Thoracic aorta (tissue), 2 donors: ENCODE measurements around the gene TEDC2. TPM values are rescaled to one million over a fixed set of nuclear protein-coding genes. Genes with fewer than 3 reads are reported as not detected.

Experiments
- ATAC-seq: fragments of 150-250 bp; one replicate; pipeline ENCODE4 v1.8.0; 2017; ENCODE audit warnings: low read depth; ENCODE audit not compliant: insufficient number of reproducible peaks, low FRiP score
- DNase-seq: peaks from one replicate; pipeline ENCODE4 v3.0.0-alpha.2; 2020; ENCODE audit warnings: low spot score
- H3K27ac ChIP-seq, 2 donors: fragments of 200-600 bp; sonication (generic); 1 replicate in 1 of 2; 2 replicates in 1 of 2; pipeline ENCODE4 v1.5.1; 2016; ENCODE audit warnings: mild to moderate bottlenecking in 2 of 2, moderate library complexity in 2 of 2
- H3K27me3 ChIP-seq: fragments of 200-600 bp; sonication (generic); replicated peaks from 2 replicates; pipeline ENCODE4 v1.6.0; 2016; ENCODE audit warnings: mild to moderate bottlenecking; ENCODE audit not compliant: insufficient read depth
- H3K36me3 ChIP-seq: fragments of 200-600 bp; sonication (generic); one replicate; pipeline ENCODE4 v1.5.1; 2016
- H3K4me1 ChIP-seq, 2 donors: fragments of 200-600 bp; sonication (generic); 1 replicate in 1 of 2; 2 replicates in 1 of 2; pipeline versions ENCODE4 v1.5.1 to v1.6.0; 2016; ENCODE audit warnings: low read depth in 2 of 2, mild to moderate bottlenecking in 1 of 2; ENCODE audit not compliant: control insufficient read depth in 1 of 2
- H3K4me3 ChIP-seq: fragments of 200-600 bp; sonication (generic); 2 replicates; pipeline ENCODE4 v1.5.1; 2016; ENCODE audit warnings: mild to moderate bottlenecking
- H3K9me3 ChIP-seq: fragments of 200-600 bp; sonication (generic); 2 replicates; pipeline ENCODE4 v1.5.1; 2016
- CTCF ChIP-seq: fragments of 200-600 bp; sonication (generic); IDR thresholded peaks from one replicate; pipeline ENCODE4 v1.5.1; 2019; ENCODE audit warnings: antibody characterized with exemption
- total RNA-seq, 2 donors: library from RNA; depleted of rRNA; stranded (reverse); fragments of >200 nt; gene quantifications; one replicate each; pipeline versions ENCODE4 v1.1.0 to v1.2.3, GENCODE V29; 2016

Gene TEDC2
- total RNA-seq, 2 donors from 2014 or later, result 0.27 TPM; not detected in 1

GRCh38 chr16:2490190-2491105, 30.5 kb downstream of the TEDC2 start:
- TF ChIP-seq CTCF, result no peak
- Histone ChIP-seq H3K36me3 (no peaks in the 10 kb centered on the region), H3K4me1 (peaks cover 0 to 7% of the 10 kb centered on the region in 2 donors), H3K9me3 (no peaks in the 10 kb centered on the region), H3K4me3 (no peak overlapping the region), H3K27me3 (no peaks in the 10 kb centered on the region), H3K27ac (no peak overlapping the region)
- ATAC-seq (no peak), DNase-seq (no peak)

DNA sequence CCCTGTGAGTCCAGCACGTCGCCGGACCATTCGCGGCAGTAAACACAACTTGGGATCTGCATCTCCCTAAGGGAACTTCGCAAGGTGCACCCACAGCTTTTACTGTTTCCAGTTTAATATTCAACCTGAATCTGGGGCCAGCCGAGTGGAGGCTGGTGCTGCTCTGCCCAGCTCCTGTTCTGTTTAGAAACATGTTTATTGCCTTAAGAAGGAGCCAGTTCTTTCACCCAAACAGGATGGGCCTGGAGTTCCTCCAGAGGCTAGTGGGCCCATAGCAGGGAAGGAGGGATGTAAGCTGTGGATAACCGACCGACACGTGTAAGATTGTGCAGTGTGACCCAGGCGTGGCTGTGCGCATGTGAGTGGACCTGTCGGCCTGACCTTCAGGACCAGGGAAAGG, 32.4 kb downstream of the TEDC2 start:
- no peak for TF ChIP-seq CTCF
- Histone ChIP-seq H3K4me3 (no peak overlapping the region), H3K4me1 (peaks cover 4 to 13% of the 10 kb centered on the region in 2 donors), H3K27me3 (no peaks in the 10 kb centered on the region), H3K36me3 (no peaks in the 10 kb centered on the region), H3K9me3 (no peaks in the 10 kb centered on the region), H3K27ac (no peak overlapping the region)
- no peak for ATAC-seq
- no peak for DNase-seq

DNA sequence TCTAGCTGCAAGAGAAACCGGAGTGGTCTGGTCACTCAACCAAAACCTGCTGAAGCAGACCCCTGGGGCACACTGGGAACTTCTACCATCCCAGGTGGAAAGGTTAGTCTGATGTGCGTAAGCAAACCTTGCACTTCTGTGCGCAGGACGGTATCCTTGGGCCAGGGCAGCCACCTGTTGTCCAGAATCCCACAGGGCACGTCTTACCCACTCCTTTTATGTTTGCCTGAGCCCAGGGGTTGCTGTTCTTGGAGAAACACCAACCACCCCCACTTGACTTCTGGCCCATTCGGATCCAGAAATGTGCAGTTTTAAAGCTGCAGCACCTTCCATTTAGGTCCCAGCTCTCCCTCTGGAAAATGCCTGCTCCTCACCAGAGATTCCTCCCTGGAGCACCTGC, 33.7 kb downstream of the TEDC2 start:
- Histone ChIP-seq H3K9me3 (no peaks in the 10 kb centered on the region), H3K4me1 (peaks cover 16 to 26% of the 10 kb centered on the region in 2 donors), H3K27me3 (no peaks in the 10 kb centered on the region), H3K36me3 (no peaks in the 10 kb centered on the region), H3K4me3 (no peak overlapping the region), H3K27ac (no peak overlapping the region)
- DNase-seq (no peak), ATAC-seq (no peak)
- TF ChIP-seq CTCF, result no peak

- DNase-seq (no peak), ATAC-seq (no peak)
- no peaks in the 10 kb centered on the region for H3K36me3 ChIP-seq
- peaks cover 21 to 36% of the 10 kb centered on the region in 2 donors for H3K4me1 ChIP-seq
- H3K4me3 ChIP-seq, result no peak overlapping the region
- no peak for TF ChIP-seq CTCF
- H3K27me3 ChIP-seq, result no peaks in the 10 kb centered on the region
- H3K9me3 ChIP-seq, result no peaks in the 10 kb centered on the region
- H3K27ac ChIP-seq, result no peak overlapping the region
These were observed 34.7 kb downstream of the TEDC2 start for GRCh38 chr16:2494616-2495015.

DNA sequence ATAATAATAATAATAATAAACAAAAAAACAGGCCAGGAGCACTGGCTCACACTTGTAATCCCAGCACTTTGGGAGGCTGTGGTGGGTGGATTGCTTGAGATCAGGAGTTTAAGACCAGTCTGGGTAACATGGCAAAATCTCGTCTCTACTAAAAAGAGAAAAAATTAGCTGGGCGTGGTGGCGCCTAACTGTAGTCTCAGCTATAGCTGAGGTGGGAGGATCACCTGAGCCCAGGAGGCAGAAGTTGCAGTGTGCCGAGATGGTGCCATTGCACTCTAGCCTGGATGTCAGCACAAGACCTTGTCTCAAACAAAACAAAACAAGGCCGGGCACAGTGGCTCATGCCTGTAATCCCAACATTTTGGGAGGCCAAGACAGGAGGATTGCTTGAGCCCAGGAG, 35.1 kb downstream of the TEDC2 start:
- Histone ChIP-seq H3K36me3 (no peaks in the 10 kb centered on the region), H3K27me3 (no peaks in the 10 kb centered on the region), H3K4me3 (no peak overlapping the region), H3K4me1 (peaks cover 21 to 38% of the 10 kb centered on the region in 2 donors), H3K9me3 (no peaks in the 10 kb centered on the region), H3K27ac (no peak overlapping the region)
- no peak for ATAC-seq
- TF ChIP-seq CTCF, result no peak
- no peak for DNase-seq
